DOHH2 (cell line): Measurements from ENCODE around the gene TIGD7.

Experiments used
- H3F3A ChIP-seq: fragments of 200-600 bp; sonication (generic), shearing (Covaris generic); 2 replicates; pipeline ENCODE4 v1.6.0; 2016; ENCODE audit warnings: antibody characterized with exemption, mild to moderate bottlenecking; ENCODE audit not compliant: control insufficient read depth, insufficient read depth
- H3K27ac ChIP-seq: fragments of 200-600 bp; sonication (generic); 2 replicates; pipeline ENCODE4 v1.5.1; 2014; ENCODE audit warnings: low read depth, mild to moderate bottlenecking, low read length, moderate library complexity
- H3K27me3 ChIP-seq: fragments of 200-600 bp; sonication (generic); 2 replicates; pipeline ENCODE4 v1.6.1; 2014; ENCODE audit warnings: mild to moderate bottlenecking, low read length, mixed read lengths; ENCODE audit not compliant: control insufficient read depth
- H3K36me3 ChIP-seq: fragments of 200-600 bp; sonication (generic); 2 replicates; pipeline ENCODE4 v1.6.1; 2014; ENCODE audit warnings: mild to moderate bottlenecking, low read length, moderate library complexity, mixed read lengths; ENCODE audit not compliant: control insufficient read depth
- H3K4me1 ChIP-seq: fragments of 200-600 bp; sonication (generic); 2 replicates; pipeline ENCODE4 v1.6.1; 2014; ENCODE audit warnings: mild to moderate bottlenecking, low read length, mixed read lengths; ENCODE audit not compliant: control insufficient read depth
- H3K4me2 ChIP-seq: fragments of 200-600 bp; sonication (generic); 2 replicates; pipeline ENCODE4 v1.6.0; 2014; ENCODE audit warnings: mild to moderate bottlenecking, low read length, moderate library complexity
- H3K4me3 ChIP-seq: fragments of 200-600 bp; sonication (generic); 2 replicates; pipeline ENCODE4 v1.5.1; 2014; ENCODE audit warnings: mild to moderate bottlenecking, low read length, mixed read lengths
- H3K79me2 ChIP-seq: fragments of 200-600 bp; sonication (generic); 2 replicates; pipeline ENCODE4 v1.6.1; 2014; ENCODE audit warnings: mild to moderate bottlenecking, low read length, mixed read lengths; ENCODE audit not compliant: control insufficient read depth
- H3K9me2 ChIP-seq: fragments of 200-600 bp; sonication (generic); replicated peaks from 2 replicates; pipeline ENCODE4 v1.6.1; 2014; ENCODE audit warnings: mild to moderate bottlenecking, low read length, mixed read lengths; ENCODE audit not compliant: control insufficient read depth
- H3K9me3 ChIP-seq: fragments of 200-600 bp; sonication (generic); 2 replicates; pipeline ENCODE4 v1.6.1; 2014; ENCODE audit warnings: antibody characterized with exemption, low read length, mixed read lengths; ENCODE audit not compliant: control insufficient read depth, insufficient read depth
- H4K20me1 ChIP-seq: fragments of 200-600 bp; sonication (generic); 2 replicates; pipeline ENCODE4 v1.6.0; 2014; ENCODE audit warnings: low read depth, mild to moderate bottlenecking, antibody characterized with exemption, low read length, moderate library complexity; ENCODE audit not compliant: control insufficient read depth, insufficient read depth
- EZH2phosphoT487 ChIP-seq: fragments of 200-600 bp; sonication (generic); IDR thresholded peaks from 2 replicates; pipeline ENCODE4 v1.6.1; 2017; ENCODE audit warnings: borderline replicate concordance, mild to moderate bottlenecking, antibody characterized with exemption, low read length, moderate library complexity, mixed read lengths
- TF ChIP-seq, protein P1 (sequence below): fragments of 200-600 bp; sonication (generic); IDR thresholded peaks from one replicate; pipeline ENCODE4 v1.5.1; 2014; ENCODE audit warnings: antibody characterized with exemption, mild to moderate bottlenecking, low read depth, low read length; ENCODE audit not compliant: poor library complexity, severe bottlenecking

The TIGD7 gene

GRCh38 chr16:3256146-3256865, 48.9 kb downstream of the TIGD7 start, which contains the start of gene MEFV:
Gene MEFV (minus strand): TSS chr16:3256633. CDS start chr16:3256587, 46 bp downstream.
- Histone ChIP-seq H3K9me2 (no peaks in the 10 kb centered on the region), H3F3A (no peaks in the 10 kb centered on the region), H3K27me3 (no peaks in the 10 kb centered on the region), H3K79me2 (no peaks in the 10 kb centered on the region), H3K36me3 (no peaks in the 10 kb centered on the region), H3K27ac (no peak within 1 kb of the TSS), H3K4me1 (no peaks in the 10 kb centered on the region), H3K4me2 (no peak within 1 kb of the TSS), H4K20me1 (no peaks in the 10 kb centered on the region), H3K4me3 (no peak within 1 kb of the TSS), H3K9me3 (no peaks in the 10 kb centered on the region)
- TF ChIP-seq, protein P1, sequence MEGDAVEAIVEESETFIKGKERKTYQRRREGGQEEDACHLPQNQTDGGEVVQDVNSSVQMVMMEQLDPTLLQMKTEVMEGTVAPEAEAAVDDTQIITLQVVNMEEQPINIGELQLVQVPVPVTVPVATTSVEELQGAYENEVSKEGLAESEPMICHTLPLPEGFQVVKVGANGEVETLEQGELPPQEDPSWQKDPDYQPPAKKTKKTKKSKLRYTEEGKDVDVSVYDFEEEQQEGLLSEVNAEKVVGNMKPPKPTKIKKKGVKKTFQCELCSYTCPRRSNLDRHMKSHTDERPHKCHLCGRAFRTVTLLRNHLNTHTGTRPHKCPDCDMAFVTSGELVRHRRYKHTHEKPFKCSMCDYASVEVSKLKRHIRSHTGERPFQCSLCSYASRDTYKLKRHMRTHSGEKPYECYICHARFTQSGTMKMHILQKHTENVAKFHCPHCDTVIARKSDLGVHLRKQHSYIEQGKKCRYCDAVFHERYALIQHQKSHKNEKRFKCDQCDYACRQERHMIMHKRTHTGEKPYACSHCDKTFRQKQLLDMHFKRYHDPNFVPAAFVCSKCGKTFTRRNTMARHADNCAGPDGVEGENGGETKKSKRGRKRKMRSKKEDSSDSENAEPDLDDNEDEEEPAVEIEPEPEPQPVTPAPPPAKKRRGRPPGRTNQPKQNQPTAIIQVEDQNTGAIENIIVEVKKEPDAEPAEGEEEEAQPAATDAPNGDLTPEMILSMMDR, result no peak
- no peak for TF ChIP-seq EZH2phosphoT487

DNA sequence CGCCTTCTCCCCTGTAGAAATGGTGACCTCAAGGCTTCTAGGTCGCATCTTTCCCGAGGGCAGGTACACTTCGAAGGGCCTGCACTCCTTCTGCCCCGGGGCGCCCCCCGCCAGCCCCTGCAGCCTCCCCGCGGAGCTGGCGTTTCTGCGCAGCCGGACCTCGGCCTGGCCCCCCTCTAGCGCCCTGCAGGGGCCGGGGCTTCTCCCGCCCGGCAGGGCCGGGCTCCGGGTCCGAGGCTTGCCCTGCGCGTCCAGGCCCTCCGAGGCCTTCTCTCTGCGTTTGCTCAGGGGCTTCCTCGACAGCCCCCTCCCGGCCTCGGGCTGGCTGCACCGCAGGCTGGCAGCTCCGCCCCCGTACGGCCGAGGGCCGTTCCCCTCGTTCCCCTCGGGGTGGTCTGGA, 50.9 kb downstream of the TIGD7 start:
- no peak overlapping the region for H3K4me2 ChIP-seq
- H3K79me2 ChIP-seq, result no peaks in the 10 kb centered on the region
- H4K20me1 ChIP-seq, result no peaks in the 10 kb centered on the region
- no peak overlapping the region for H3K27ac ChIP-seq
- no peak for TF ChIP-seq EZH2phosphoT487
- TF ChIP-seq, protein P1, result no peak
- H3K27me3 ChIP-seq, result no peaks in the 10 kb centered on the region
- H3K9me2 ChIP-seq, result no peaks in the 10 kb centered on the region
- H3K9me3 ChIP-seq, result no peaks in the 10 kb centered on the region
- no peaks in the 10 kb centered on the region for H3K4me1 ChIP-seq
- no peaks in the 10 kb centered on the region for H3K36me3 ChIP-seq
- H3K4me3 ChIP-seq, result no peak overlapping the region
- H3F3A ChIP-seq, result no peaks in the 10 kb centered on the region

DNA sequence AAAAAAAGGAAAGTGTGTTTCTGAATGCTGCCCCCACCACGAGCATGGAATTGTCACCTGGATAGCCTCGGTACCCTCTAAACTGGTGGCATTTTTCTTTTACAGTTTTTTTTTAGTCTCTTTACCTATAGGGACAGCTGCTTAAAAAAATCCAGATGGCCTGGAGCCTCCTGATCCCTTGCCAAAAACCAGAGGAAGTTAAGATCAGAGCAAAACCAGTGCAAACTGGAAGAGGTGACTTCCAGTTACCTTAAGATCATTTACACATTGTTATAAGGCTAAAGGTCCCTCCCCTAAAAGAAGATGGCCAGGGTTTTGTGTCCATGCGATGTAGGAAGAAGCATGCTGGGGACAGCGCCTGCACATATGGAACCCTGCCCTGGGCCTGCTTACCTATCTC, 52.3 kb downstream of the TIGD7 start:
- H3K9me2 ChIP-seq, result no peaks in the 10 kb centered on the region
- no peaks in the 10 kb centered on the region for H3K9me3 ChIP-seq
- H3F3A ChIP-seq, result no peaks in the 10 kb centered on the region
- H3K4me1 ChIP-seq, result no peaks in the 10 kb centered on the region
- no peaks in the 10 kb centered on the region for H3K36me3 ChIP-seq
- no peaks in the 10 kb centered on the region for H3K79me2 ChIP-seq
- no peak overlapping the region for H3K4me2 ChIP-seq
- TF ChIP-seq, protein P1, result no peak
- TF ChIP-seq EZH2phosphoT487, result no peak
- H4K20me1 ChIP-seq, result no peaks in the 10 kb centered on the region
- no peaks in the 10 kb centered on the region for H3K27me3 ChIP-seq
- H3K27ac ChIP-seq, result no peak overlapping the region
- no peak overlapping the region for H3K4me3 ChIP-seq
